Endodermal cell (in vitro differentiated cells): ENCODE results near the gene B4GALT6. TPM values are rescaled to one million over a fixed set of nuclear protein-coding genes. Genes with fewer than 3 reads are reported as not detected.

Experiments
- DNase-seq: peaks from one replicate; pipeline ENCODE4 v3.0.0-alpha.2; 2017
- H3K27ac ChIP-seq: 2 replicates; pipeline ENCODE4 v1.5.1; 2013; ENCODE audit warnings: mild to moderate bottlenecking, low read depth, low read length, moderate library complexity
- H3K27me3 ChIP-seq: 2 replicates; pipeline ENCODE4 v1.6.1; 2013; ENCODE audit warnings: mild to moderate bottlenecking, low read length, moderate library complexity; ENCODE audit not compliant: insufficient read depth, control insufficient read depth, poor library complexity, severe bottlenecking
- H3K36me3 ChIP-seq: 2 replicates; pipeline ENCODE4 v1.7.0; 2013; ENCODE audit warnings: mild to moderate bottlenecking, low read length, moderate library complexity; ENCODE audit not compliant: control insufficient read depth, insufficient read depth
- H3K4me1 ChIP-seq: one replicate; pipeline ENCODE4 v1.7.0; 2013; ENCODE audit warnings: low read length; ENCODE audit not compliant: control insufficient read depth, insufficient read depth
- H3K4me3 ChIP-seq: 2 replicates; pipeline ENCODE4 v1.5.1; 2013; ENCODE audit warnings: mild to moderate bottlenecking, low read length, moderate library complexity
- H3K9ac ChIP-seq: 2 replicates; pipeline ENCODE4 v1.6.1; 2013; ENCODE audit warnings: mild to moderate bottlenecking, low read length, moderate library complexity; ENCODE audit not compliant: poor library complexity, severe bottlenecking; ENCODE audit errors: extremely low read depth
- H3K9me3 ChIP-seq: 2 replicates; pipeline ENCODE4 v1.6.1; 2013; ENCODE audit warnings: mild to moderate bottlenecking, low read length, moderate library complexity; ENCODE audit not compliant: control insufficient read depth
- H3K27ac Mint-ChIP-seq: 2 replicates; pipeline ENCODE4 v1.8.0; 2020; ENCODE audit warnings: mixed read lengths
- H3K27me3 Mint-ChIP-seq: 2 replicates; pipeline ENCODE4 v1.8.0; 2021; ENCODE audit warnings: mild to moderate bottlenecking, mixed read lengths; ENCODE audit not compliant: insufficient read depth
- H3K36me3 Mint-ChIP-seq: 2 replicates; pipeline ENCODE4 v1.8.0; 2020; ENCODE audit warnings: low read depth, mixed read lengths
- H3K4me1 Mint-ChIP-seq: 2 replicates; pipeline ENCODE4 v1.8.0; 2020; ENCODE audit warnings: mixed read lengths
- H3K4me3 Mint-ChIP-seq: 2 replicates; pipeline ENCODE4 v1.8.0; 2020; ENCODE audit warnings: mild to moderate bottlenecking, moderate library complexity, mixed read lengths
- H3K9me3 Mint-ChIP-seq: 2 replicates; pipeline ENCODE4 v1.8.0; 2020; ENCODE audit warnings: mild to moderate bottlenecking, mixed read lengths
- CTCF ChIP-seq: fragments of 200-600 bp; sonication (generic); conservative IDR thresholded peaks from 2 replicates; pipeline ENCODE4 v1.5.0; 2021; ENCODE audit warnings: antibody characterized with exemption, mild to moderate bottlenecking
- WGBS, 2 experiments: methylation state at CpG; one replicate each; pipeline versions ENCODE4 v1.1.5 to v1.1.7; 2013; ENCODE audit warnings: missing lambda C conversion rate in 2 of 2, mixed read lengths in 1 of 2; ENCODE audit not compliant: insufficient coverage in 1 of 2, insufficient read length in 1 of 2; 5-methylcytosine and 5-hydroxymethylcytosine counted together
- total RNA-seq, 2 donors: library from RNA; stranded (reverse); fragmentation: NEBNext Ultra II Directional in 1 of 2; extraction: Animal tissue kit (Norgen Biotek cat#: 25700) in 1 of 2; gene quantifications; 2 replicates in 1 of 2; 3 replicates in 1 of 2; pipeline ENCODE4 v1.2.1, GENCODE V29; 2021

The B4GALT6 gene
- total RNA-seq, 2 donors from 2014 or later = 47.7 to 48.4 TPM

GRCh38 chr18:31667185-31667584, 17.2 kb downstream of the B4GALT6 start:
- Mint-ChIP-seq H3K4me3 (no peak overlapping the region), H3K4me1 (peaks cover 14% of the 10 kb centered on the region), H3K9me3 (no peaks in the 10 kb centered on the region), H3K36me3 (peaks cover 24% of the 10 kb centered on the region), H3K27ac (no peak overlapping the region), H3K27me3 (no peaks in the 10 kb centered on the region)
- H3K27me3 ChIP-seq = no peaks in the 10 kb centered on the region
- H3K4me3 ChIP-seq = no peak overlapping the region
- 76% methylated on average over 1 of the region's 1 CpG; no CpG with 5 or more reads in 1 of the 2 experiments for WGBS, 2 experiments
- H3K27ac ChIP-seq = no peak overlapping the region
- no peaks in the 10 kb centered on the region for H3K36me3 ChIP-seq
- H3K9me3 ChIP-seq = no peaks in the 10 kb centered on the region
- no peaks in the 10 kb centered on the region for H3K4me1 ChIP-seq
- DNase-seq = no peak
- TF ChIP-seq CTCF = no peak
- H3K9ac ChIP-seq = no peak overlapping the region

- TF ChIP-seq CTCF = no peak
- H3K27me3 Mint-ChIP-seq = no peaks in the 10 kb centered on the region
- Histone ChIP-seq H3K27ac (no peak overlapping the region), H3K9me3 (no peaks in the 10 kb centered on the region), H3K36me3 (no peaks in the 10 kb centered on the region), H3K4me3 (no peak overlapping the region), H3K9ac (no peak overlapping the region), H3K4me1 (no peaks in the 10 kb centered on the region), H3K27me3 (no peaks in the 10 kb centered on the region)
- WGBS, 2 experiments = 97 to 100% methylated on average over 2 to 4 of the region's 5 CpGs
- H3K4me1 Mint-ChIP-seq = peaks cover 14% of the 10 kb centered on the region
- H3K36me3 Mint-ChIP-seq = peaks cover 34% of the 10 kb centered on the region
- peaks cover under 1% of the 10 kb centered on the region for H3K9me3 Mint-ChIP-seq
- no peak overlapping the region for H3K27ac Mint-ChIP-seq
- DNase-seq = no peak
- no peak overlapping the region for H3K4me3 Mint-ChIP-seq
Observed at GRCh38 chr18:31666055-31666454, 18.3 kb downstream of the B4GALT6 start.

GRCh38 chr18:31664101-31664500, 20.3 kb downstream of the B4GALT6 start:
- Mint-ChIP-seq H3K4me3 (no peak overlapping the region), H3K36me3 (peaks cover 50% of the 10 kb centered on the region), H3K27ac (peak overlapping the region; percentile 35), H3K9me3 (peaks cover 5% of the 10 kb centered on the region), H3K4me1 (peaks cover 11% of the 10 kb centered on the region), H3K27me3 (no peaks in the 10 kb centered on the region)
- DNase-seq = no peak
- TF ChIP-seq CTCF = no peak
- 100% methylated on average over 1 of the region's 1 CpG for WGBS, 2 experiments
- no peaks in the 10 kb centered on the region for H3K36me3 ChIP-seq
- H3K27ac ChIP-seq = no peak overlapping the region
- no peak overlapping the region for H3K4me3 ChIP-seq
- H3K27me3 ChIP-seq = no peaks in the 10 kb centered on the region
- H3K9ac ChIP-seq = no peak overlapping the region
- no peaks in the 10 kb centered on the region for H3K4me1 ChIP-seq
- H3K9me3 ChIP-seq = peaks cover 3% of the 10 kb centered on the region
